Fibroblast of lung (primary cell): ENCODE data around the gene PID1. TPM values are rescaled to one million over a fixed set of nuclear protein-coding genes. Genes with fewer than 3 reads are reported as not detected.

Source experiments
- DNase-seq, 2 donors: peaks; one replicate each; pipeline versions ENCODE4 v3.0.0 to v3.0.0-alpha.2; 2010; ENCODE audit warnings: low read depth in 2 of 2
- H2AFZ ChIP-seq: 2 replicates; pipeline ENCODE4 v1.5.1; 2012; ENCODE audit warnings: low read length, control low read depth, inconsistent platforms
- H3K27ac ChIP-seq: 2 replicates; pipeline ENCODE4 v1.5.1; 2011; ENCODE audit warnings: low read length, control low read depth; ENCODE audit not compliant: insufficient read depth
- H3K27me3 ChIP-seq: 2 replicates; pipeline ENCODE4 v1.5.1; 2011; ENCODE audit warnings: mild to moderate bottlenecking, low read length; ENCODE audit not compliant: control insufficient read depth, insufficient read depth
- H3K36me3 ChIP-seq: 2 replicates; pipeline ENCODE4 v1.5.1; 2011; ENCODE audit warnings: low read length; ENCODE audit not compliant: control insufficient read depth, insufficient read depth
- H3K4me1 ChIP-seq: 2 replicates; pipeline ENCODE4 v1.5.1; 2011; ENCODE audit warnings: low read length; ENCODE audit not compliant: control insufficient read depth, insufficient read depth; ENCODE audit errors: extremely low read depth
- H3K4me2 ChIP-seq: 2 replicates; pipeline ENCODE4 v1.5.1; 2011; ENCODE audit warnings: low read length, control low read depth; ENCODE audit not compliant: insufficient read depth; ENCODE audit errors: extremely low read depth
- H3K4me3 ChIP-seq, 4 experiments: fragments of 200-600 bp in 1 of 4; sonication (generic) in 1 of 4; replicated peaks in 1 of 4; 2 replicates each; pipeline ENCODE4 v1.5.1; 2011 to 2016; ENCODE audit warnings: low read length in 4 of 4, low read depth in 3 of 4, mild to moderate bottlenecking in 3 of 4, control low read depth in 2 of 4, inconsistent platforms in 1 of 4, mixed read lengths in 1 of 4; ENCODE audit not compliant: insufficient read depth in 1 of 4; ENCODE audit errors: control extremely low read depth in 1 of 4
- H3K79me2 ChIP-seq: 2 replicates; pipeline ENCODE4 v1.5.1; 2012; ENCODE audit warnings: mild to moderate bottlenecking, low read length, inconsistent platforms; ENCODE audit not compliant: control insufficient read depth, insufficient read depth
- H3K9ac ChIP-seq: 2 replicates; pipeline ENCODE4 v1.5.1; 2011; ENCODE audit warnings: mild to moderate bottlenecking, low read length, control low read depth; ENCODE audit not compliant: insufficient read depth
- H3K9me3 ChIP-seq: 2 replicates; pipeline ENCODE4 v1.5.1; 2012; ENCODE audit warnings: low read depth, low read length; ENCODE audit not compliant: control insufficient read depth, insufficient read depth
- H4K20me1 ChIP-seq: 2 replicates; pipeline ENCODE4 v1.5.1; 2011; ENCODE audit warnings: low read length; ENCODE audit not compliant: control insufficient read depth, insufficient read depth; ENCODE audit errors: extremely low read depth
- EZH2 ChIP-seq: IDR thresholded peaks from 2 replicates; pipeline ENCODE4 v1.5.1; 2012; ENCODE audit warnings: low read length, control low read depth, mild to moderate bottlenecking; ENCODE audit errors: missing control alignments
- polyA plus RNA-seq, 2 donors: library from polyadenylated mRNA; depleted of rRNA in 1 of 2; stranded (reverse) in 1 of 2; unstranded in 1 of 2; fragments of >200 nt; gene quantifications; 2 replicates each; pipeline ENCODE4 v1.2.1, GENCODE V29; 2011 to 2012; ENCODE audit warnings: missing spikeins in 1 of 2
- total RNA-seq: library from RNA; depleted of rRNA; stranded (reverse); fragments of >200 nt; gene quantifications from 2 replicates; pipeline ENCODE4 v1.2.1, GENCODE V29; 2014
- TF ChIP-seq, protein P1 (sequence below), 2 donors: IDR thresholded peaks in 1 of 2; conservative IDR thresholded peaks in 1 of 2; 1 replicate in 1 of 2; 2 replicates in 1 of 2; pipeline ENCODE4 v1.5.1; 2011 to 2012; ENCODE audit warnings: low read length in 2 of 2, control low read depth in 1 of 2, inconsistent platforms in 1 of 2, low read depth in 1 of 2, mild to moderate bottlenecking in 1 of 2

Gene PID1
- total and polyA plus RNA-seq, 2 donors (not counting 1 experiment from before 2014, with no cell fraction given) = 15.7 to 29.6 TPM

DNA sequence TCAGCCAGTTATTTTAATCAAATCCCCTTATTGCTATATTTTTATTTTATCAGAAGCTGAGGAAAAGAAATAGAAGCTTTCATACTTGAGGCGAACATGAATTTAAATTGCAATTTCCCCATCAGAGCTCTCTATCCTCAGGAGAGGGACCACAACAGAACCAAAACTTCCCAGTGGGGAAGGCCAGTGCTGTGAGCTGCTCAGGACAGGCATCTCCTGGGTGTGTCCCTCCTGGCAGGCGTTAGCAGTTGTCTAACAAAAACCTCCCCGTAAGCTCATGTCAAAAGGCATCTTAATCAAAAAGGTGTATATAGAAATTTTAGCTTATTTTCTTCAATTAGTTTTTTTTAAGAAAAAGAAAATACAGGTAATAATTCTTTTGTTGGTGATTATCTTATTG is 93.0 kb downstream of the PID1 start:
- peaks cover 2% of the 10 kb centered on the region for H3K4me1 ChIP-seq
- DNase-seq = no peak
- no peak overlapping the region for H3K9ac ChIP-seq
- no peak overlapping the region for H3K4me2 ChIP-seq
- no peak overlapping the region for H2AFZ ChIP-seq
- no peak overlapping the region for H3K27ac ChIP-seq
- no peaks in the 10 kb centered on the region for H3K79me2 ChIP-seq
- no peaks in the 10 kb centered on the region for H3K9me3 ChIP-seq
- H3K4me3 ChIP-seq = no peak overlapping the region
- no peaks in the 10 kb centered on the region for H3K36me3 ChIP-seq
- H3K27me3 ChIP-seq = no peaks in the 10 kb centered on the region
- TF ChIP-seq, protein P1, sequence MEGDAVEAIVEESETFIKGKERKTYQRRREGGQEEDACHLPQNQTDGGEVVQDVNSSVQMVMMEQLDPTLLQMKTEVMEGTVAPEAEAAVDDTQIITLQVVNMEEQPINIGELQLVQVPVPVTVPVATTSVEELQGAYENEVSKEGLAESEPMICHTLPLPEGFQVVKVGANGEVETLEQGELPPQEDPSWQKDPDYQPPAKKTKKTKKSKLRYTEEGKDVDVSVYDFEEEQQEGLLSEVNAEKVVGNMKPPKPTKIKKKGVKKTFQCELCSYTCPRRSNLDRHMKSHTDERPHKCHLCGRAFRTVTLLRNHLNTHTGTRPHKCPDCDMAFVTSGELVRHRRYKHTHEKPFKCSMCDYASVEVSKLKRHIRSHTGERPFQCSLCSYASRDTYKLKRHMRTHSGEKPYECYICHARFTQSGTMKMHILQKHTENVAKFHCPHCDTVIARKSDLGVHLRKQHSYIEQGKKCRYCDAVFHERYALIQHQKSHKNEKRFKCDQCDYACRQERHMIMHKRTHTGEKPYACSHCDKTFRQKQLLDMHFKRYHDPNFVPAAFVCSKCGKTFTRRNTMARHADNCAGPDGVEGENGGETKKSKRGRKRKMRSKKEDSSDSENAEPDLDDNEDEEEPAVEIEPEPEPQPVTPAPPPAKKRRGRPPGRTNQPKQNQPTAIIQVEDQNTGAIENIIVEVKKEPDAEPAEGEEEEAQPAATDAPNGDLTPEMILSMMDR (conservative IDR thresholded peaks at IDR 0.05 in 1 of 2, IDR thresholded peaks at IDR 0.05 in 1 of 2; ENCODE audit: low read depth in 1 of 2, low read length in 2 of 2) = no peak
- TF ChIP-seq EZH2 = no peak
- H4K20me1 ChIP-seq = no peaks in the 10 kb centered on the region

DNA sequence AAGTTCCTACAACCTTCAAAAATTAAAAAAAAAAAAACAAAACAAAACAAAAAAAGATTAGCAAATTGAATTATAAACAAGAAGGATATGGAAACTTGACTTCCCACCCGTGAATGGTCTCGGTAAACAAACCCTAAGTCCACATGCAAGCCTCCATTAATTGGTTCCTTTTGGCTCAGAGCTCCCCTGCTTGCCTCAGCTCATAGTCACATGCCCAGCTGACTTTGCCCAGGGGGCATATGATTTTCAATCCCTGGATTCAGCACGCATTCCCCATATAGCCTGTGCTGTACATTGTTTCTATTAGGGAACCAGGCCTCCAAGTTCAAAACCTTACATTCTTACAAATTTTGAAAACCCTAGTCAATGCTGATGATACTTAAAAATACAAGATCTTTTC is 95.0 kb downstream of the PID1 start:
- no peak for DNase-seq
- no peak overlapping the region for H3K4me3 ChIP-seq
- H3K4me2 ChIP-seq = no peak overlapping the region
- H3K9me3 ChIP-seq = no peaks in the 10 kb centered on the region
- no peaks in the 10 kb centered on the region for H4K20me1 ChIP-seq
- no peak for TF ChIP-seq EZH2
- TF ChIP-seq, protein P1 (conservative IDR thresholded peaks at IDR 0.05 in 1 of 2, IDR thresholded peaks at IDR 0.05 in 1 of 2; ENCODE audit: low read depth in 1 of 2, low read length in 2 of 2) = no peak
- H2AFZ ChIP-seq = no peak overlapping the region
- no peak overlapping the region for H3K9ac ChIP-seq
- H3K4me1 ChIP-seq = peaks cover 2% of the 10 kb centered on the region
- H3K36me3 ChIP-seq = no peaks in the 10 kb centered on the region
- no peak overlapping the region for H3K27ac ChIP-seq
- H3K79me2 ChIP-seq = no peaks in the 10 kb centered on the region
- H3K27me3 ChIP-seq = no peaks in the 10 kb centered on the region

DNA sequence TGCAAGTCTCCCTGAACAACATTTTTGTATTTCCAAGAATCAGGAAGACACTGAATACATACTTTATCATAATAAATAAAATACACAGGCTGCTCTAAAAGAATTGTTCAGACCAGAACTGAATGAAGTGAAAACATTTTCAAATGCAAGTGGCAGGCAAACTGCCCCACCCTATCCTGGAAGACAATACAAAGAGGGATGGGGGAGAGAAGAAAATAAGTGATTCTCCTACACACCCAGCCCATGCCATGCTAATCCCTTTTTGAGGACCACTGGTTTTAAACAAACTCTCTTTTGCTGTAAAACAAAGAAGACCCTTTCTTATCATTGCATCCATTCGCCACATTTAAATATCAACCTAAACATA is 95.6 kb downstream of the PID1 start:
- Histone ChIP-seq H3K9ac (no peak overlapping the region), H3K36me3 (no peaks in the 10 kb centered on the region), H3K27me3 (no peaks in the 10 kb centered on the region), H3K4me1 (peaks cover 2% of the 10 kb centered on the region), H2AFZ (no peak overlapping the region), H3K9me3 (no peaks in the 10 kb centered on the region), H4K20me1 (no peaks in the 10 kb centered on the region), H3K27ac (no peak overlapping the region), H3K4me3 (no peak overlapping the region), H3K4me2 (peak overlapping the region; percentile 36), H3K79me2 (no peaks in the 10 kb centered on the region)
- DNase-seq = no peak
- no peak for TF ChIP-seq EZH2
- TF ChIP-seq, protein P1 (conservative IDR thresholded peaks at IDR 0.05 in 1 of 2, IDR thresholded peaks at IDR 0.05 in 1 of 2; ENCODE audit: low read depth in 1 of 2, low read length in 2 of 2) = no peak
